Right hindlimb (tissue), 1 donor: ENCODE measurements around the gene NPTX2.

Source experiments
- DNase-seq: peaks from one replicate; pipeline ENCODE4 v3.0.0-alpha.2; 2018

The NPTX2 gene

GRCh38 chr7:98655611-98656010 lies 38.5 kb downstream of the NPTX2 start:
- DNase-seq, result no peak

GRCh38 chr7:98656899-98657298 lies 39.8 kb downstream of the NPTX2 start:
- no peak for DNase-seq

GRCh38 chr7:98657736-98658135 lies 40.7 kb downstream of the NPTX2 start:
- no peak for DNase-seq

- DNase-seq, result no peak
These were observed 42.7 kb downstream of the NPTX2 start for GRCh38 chr7:98659756-98660155.

- DNase-seq, result no peak
These were observed 44.5 kb downstream of the NPTX2 start for GRCh38 chr7:98661607-98662006.

- no peak for DNase-seq
These were observed 45.2 kb downstream of the NPTX2 start for GRCh38 chr7:98662289-98662688.

GRCh38 chr7:98664882-98665281 lies 47.8 kb downstream of the NPTX2 start:
- no peak for DNase-seq

- peak; percentile 55 for DNase-seq
These were observed 51.2 kb downstream of the NPTX2 start for GRCh38 chr7:98668255-98668654.

GRCh38 chr7:98669329-98670000 lies 52.4 kb downstream of the NPTX2 start:
- peak; percentile 86 for DNase-seq

- DNase-seq, result no peak
These were observed 53.1 kb downstream of the NPTX2 start for GRCh38 chr7:98670186-98670585.

- no peak for DNase-seq
These were observed 54.7 kb downstream of the NPTX2 start for GRCh38 chr7:98671733-98672331.

- no peak for DNase-seq
These were observed 57.4 kb downstream of the NPTX2 start for GRCh38 chr7:98674461-98674860.

GRCh38 chr7:98674881-98675280 lies 57.8 kb downstream of the NPTX2 start:
- no peak for DNase-seq

GRCh38 chr7:98678215-98678614 lies 61.1 kb downstream of the NPTX2 start:
- no peak for DNase-seq
